GM19239 (cell line): ENCODE measurements around the gene CSF2.

ENCODE experiments used
- DNase-seq: peaks from one replicate; pipeline ENCODE4 v3.0.0; 2011; ENCODE audit warnings: low spot score; ENCODE audit not compliant: insufficient read length
- FAIRE-seq: peaks from 2 replicates; lab custom pipeline; 2011; peaks lifted over from hg19 to GRCh38; lab: Jason Lieb, UNC

CSF2 gene

GRCh38 chr5:132073231-132074013, at the start of gene CSF2:
CSF2 (plus strand) TSS chr5:132073789; CDS start chr5:132073824, 35 bp downstream.
- FAIRE-seq, result no peak
- no peak for DNase-seq

- FAIRE-seq (no peak), DNase-seq (no peak)
Measured at GRCh38 chr5:132024117-132024435, 49.5 kb upstream of the CSF2 start.

GRCh38 chr5:132024789-132025402, 48.7 kb upstream of the CSF2 start:
- DNase-seq (no peak), FAIRE-seq (no peak)

- DNase-seq, result no peak
- no peak for FAIRE-seq
Measured at GRCh38 chr5:132025403-132025971, 48.1 kb upstream of the CSF2 start.

GRCh38 chr5:132026516-132027008, 47.0 kb upstream of the CSF2 start:
- DNase-seq (no peak), FAIRE-seq (no peak)

GRCh38 chr5:132027027-132027426, 46.6 kb upstream of the CSF2 start:
- no peak for DNase-seq
- no peak for FAIRE-seq

GRCh38 chr5:132029609-132030330, 43.8 kb upstream of the CSF2 start:
- DNase-seq (no peak), FAIRE-seq (no peak)

GRCh38 chr5:132030610-132031009, 43.0 kb upstream of the CSF2 start:
- FAIRE-seq (no peak), DNase-seq (no peak)

- no peak for DNase-seq
- FAIRE-seq, result no peak
Measured at GRCh38 chr5:132032196-132032595, 41.4 kb upstream of the CSF2 start.

GRCh38 chr5:132033122-132033521, 40.5 kb upstream of the CSF2 start:
- FAIRE-seq (no peak), DNase-seq (no peak)

GRCh38 chr5:132037353-132037752, 36.2 kb upstream of the CSF2 start:
- DNase-seq (no peak), FAIRE-seq (no peak)

GRCh38 chr5:132044207-132044606, 29.4 kb upstream of the CSF2 start:
- FAIRE-seq, result no peak
- no peak for DNase-seq

- FAIRE-seq (no peak), DNase-seq (no peak)
Measured at GRCh38 chr5:132046880-132047299, 26.7 kb upstream of the CSF2 start.

- no peak for DNase-seq
- FAIRE-seq, result no peak
Measured at GRCh38 chr5:132049093-132049492, 24.5 kb upstream of the CSF2 start.

GRCh38 chr5:132049559-132049958, 24.0 kb upstream of the CSF2 start:
- DNase-seq (no peak), FAIRE-seq (no peak)

- FAIRE-seq, result no peak
- DNase-seq, result no peak
Measured at GRCh38 chr5:132050136-132050535, 23.5 kb upstream of the CSF2 start.

- DNase-seq (no peak), FAIRE-seq (no peak)
Measured at GRCh38 chr5:132050661-132051552, 22.7 kb upstream of the CSF2 start.

- DNase-seq (no peak), FAIRE-seq (no peak)
Measured at GRCh38 chr5:132052520-132052919, 21.1 kb upstream of the CSF2 start.

- FAIRE-seq (no peak), DNase-seq (no peak)
Measured at GRCh38 chr5:132053483-132053882, 20.1 kb upstream of the CSF2 start.
